A549 (cell line): ENCODE measurements around the gene KCNH2.

Source experiments
- CTCF ChIP-seq: fragments of >200 bp; sonication (Bioruptor Twin); formaldehyde crosslinking; IDR thresholded peaks from 3 replicates; pipeline ENCODE4 v1.5.1; 2016
- JUNB ChIP-seq: fragments of >200 bp; sonication (Bioruptor Twin); formaldehyde crosslinking; IDR thresholded peaks from 2 replicates; pipeline ENCODE4 v1.6.1; 2016
- MAFK ChIP-seq: fragments of 450-650 bp; IDR thresholded peaks from 2 replicates; pipeline ENCODE4 v1.6.1; 2014; ENCODE audit not compliant: partially characterized antibody
- POLR2A ChIP-seq: IDR thresholded peaks from 2 replicates; pipeline ENCODE4 v1.6.1; 2012; ENCODE audit warnings: mild to moderate bottlenecking, low read length
- RAD21 ChIP-seq, 2 experiments: fragments of >200 bp in 1 of 2; sonication (Bioruptor Twin) in 1 of 2; formaldehyde crosslinking in 1 of 2; IDR thresholded peaks in 1 of 2; conservative IDR thresholded peaks in 1 of 2; 2 replicates in 1 of 2; 3 replicates in 1 of 2; pipeline ENCODE4 v1.6.1; 2012 to 2018; ENCODE audit warnings: inconsistent platforms in 1 of 2
- RFX5 ChIP-seq: fragments of 450-650 bp; IDR thresholded peaks from 2 replicates; pipeline ENCODE4 v1.7.1; 2014; ENCODE audit warnings: antibody characterized with exemption, mild to moderate bottlenecking, moderate library complexity
- SMC3 ChIP-seq: fragments of >200 bp; sonication (Bioruptor Twin); formaldehyde crosslinking; IDR thresholded peaks from 3 replicates; pipeline ENCODE4 v1.6.1; 2018; ENCODE audit warnings: inconsistent platforms
- USF2 ChIP-seq: fragments of 450-650 bp; IDR thresholded peaks from 2 replicates; pipeline ENCODE4 v1.6.1; 2014; ENCODE audit warnings: antibody characterized with exemption
- TF ChIP-seq, protein P1 (sequence below): fragments of 150-350 bp; IDR thresholded peaks from 2 replicates; pipeline ENCODE4 v1.6.1; 2014; ENCODE audit warnings: low read depth, mild to moderate bottlenecking, low read length
- TF ChIP-seq, protein P2 (sequence below): IDR thresholded peaks from 2 replicates; pipeline ENCODE4 v1.6.1; 2012

GRCh38 chr7:150904011-150904909 lies 73.9 kb downstream of the KCNH2 start:
- TF ChIP-seq RFX5 (no peak), SMC3 (no peak), CTCF (no peak), JUNB (no peak), POLR2A (no peak), MAFK (no peak), USF2 (no peak), RAD21 (conservative IDR thresholded peaks at IDR 0.05 in 1 of 2, IDR thresholded peaks at IDR 0.05 in 1 of 2) (no peak)
- TF ChIP-seq, protein P1, sequence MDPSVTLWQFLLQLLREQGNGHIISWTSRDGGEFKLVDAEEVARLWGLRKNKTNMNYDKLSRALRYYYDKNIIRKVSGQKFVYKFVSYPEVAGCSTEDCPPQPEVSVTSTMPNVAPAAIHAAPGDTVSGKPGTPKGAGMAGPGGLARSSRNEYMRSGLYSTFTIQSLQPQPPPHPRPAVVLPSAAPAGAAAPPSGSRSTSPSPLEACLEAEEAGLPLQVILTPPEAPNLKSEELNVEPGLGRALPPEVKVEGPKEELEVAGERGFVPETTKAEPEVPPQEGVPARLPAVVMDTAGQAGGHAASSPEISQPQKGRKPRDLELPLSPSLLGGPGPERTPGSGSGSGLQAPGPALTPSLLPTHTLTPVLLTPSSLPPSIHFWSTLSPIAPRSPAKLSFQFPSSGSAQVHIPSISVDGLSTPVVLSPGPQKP, result no peak
- TF ChIP-seq, protein P2, sequence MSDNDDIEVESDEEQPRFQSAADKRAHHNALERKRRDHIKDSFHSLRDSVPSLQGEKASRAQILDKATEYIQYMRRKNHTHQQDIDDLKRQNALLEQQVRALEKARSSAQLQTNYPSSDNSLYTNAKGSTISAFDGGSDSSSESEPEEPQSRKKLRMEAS, result no peak
